Psoas muscle (tissue), 8 donors: Measurements from ENCODE around the gene TULP4. TPM values are rescaled to one million over a fixed set of nuclear protein-coding genes. Genes with fewer than 3 reads are reported as not detected.
A peak's percentile ranks its signal among the peaks of the same experiment; 100 is the strongest.

Experiments used
- ATAC-seq, 4 donors: fragments of 200-7000 bp; cut with Tn5 transposase; one replicate each; pipeline ENCODE4 v1.9.1; 2020; ENCODE audit warnings: moderate library complexity in 3 of 4, mild to moderate bottlenecking in 2 of 4
- DNase-seq, 2 donors: peaks; one replicate each; pipeline ENCODE4 v3.0.0-alpha.2; 2020
- H3K27ac ChIP-seq: fragments of 200-600 bp; one replicate; pipeline ENCODE4 v1.8.0; 2022
- H3K27me3 ChIP-seq, 3 donors: fragments of 200-600 bp in 1 of 3; one replicate each; pipeline versions ENCODE4 v1.6.1 to v1.8.0; 2013 to 2022; ENCODE audit warnings: low read length in 2 of 3, mild to moderate bottlenecking in 2 of 3, moderate library complexity in 1 of 3; ENCODE audit not compliant: insufficient read depth in 3 of 3
- H3K36me3 ChIP-seq, 2 donors: fragments of 200-600 bp in 1 of 2; one replicate each; pipeline versions ENCODE4 v1.6.1 to v1.8.0; 2013 to 2022; ENCODE audit warnings: low read depth in 1 of 2, mild to moderate bottlenecking in 1 of 2, moderate library complexity in 1 of 2; ENCODE audit not compliant: insufficient read depth in 1 of 2
- H3K4me1 ChIP-seq: fragments of 200-600 bp; one replicate; pipeline ENCODE4 v1.8.0; 2022
- H3K4me3 ChIP-seq: fragments of 200-600 bp; one replicate; pipeline ENCODE4 v1.8.0; 2022; ENCODE audit warnings: mild to moderate bottlenecking
- H3K9me3 ChIP-seq: fragments of 200-600 bp; one replicate; pipeline ENCODE4 v1.8.0; 2022
- CTCF ChIP-seq: fragments of 200-600 bp; IDR thresholded peaks from one replicate; pipeline ENCODE4 v1.8.0; 2022; ENCODE audit warnings: antibody characterized with exemption
- WGBS, 3 donors: extraction: QIAGEN DNeasy Blood & Tissue Kit; methylation state at CpG; one replicate each; pipeline versions ENCODE4 v1.1.6 to v1.1.7; 2013; 5-methylcytosine and 5-hydroxymethylcytosine counted together
- intact Hi-C, 2 donors: fragments of 100-400 bp; cut with DNase I; formaldehyde crosslinking; loops; one replicate each; pipeline versions ENCODE4 v1.11.0 to v1.14.2; 2022
- polyA plus RNA-seq, 3 donors: library from polyadenylated mRNA; stranded (reverse); fragments of 200-250 nt; gene quantifications; one replicate each; pipeline ENCODE4 v1.2.3, GENCODE V29; 2013
- total RNA-seq, 4 donors: library from RNA; stranded (reverse); fragmentation: NEBNext Ultra II Directional in 2 of 4; extraction: Animal tissue kit (Norgen Biotek cat#: 25700) in 2 of 4; gene quantifications; one replicate each; pipeline versions ENCODE4 v1.2.1 to v1.2.4, GENCODE V29; 2021 to 2023
- donor health status: healthy with polysubstance abuse.
- donor health status: DM: no; HTN: no; CAD: no; lungs with moderate emphysema.
- donor health status: Bipolar disorder and iron deficiency.
- donor health status: healthy.
- donor health status: DM: yes; HTN: yes; CAD: no.
- donor health status: DM: no; HTN: no; CAD: no.
- donor health status: DM: no; HTN: no; CAD: no.
- donor health status: DM: yes; HTN: yes; CAD: no.

The TULP4 gene
- total and polyA plus RNA-seq, 7 donors, result 2.2 to 103 (median 63.2) TPM

GRCh38 chr6:158437571-158437970 is 125.3 kb downstream of the TULP4 start:
- Histone ChIP-seq H3K9me3 (no peaks in the 10 kb centered on the region), H3K36me3 (peaks cover 0 to 5% of the 10 kb centered on the region in 2 donors), H3K4me3 (no peak overlapping the region), H3K27ac (no peak overlapping the region), H3K4me1 (no peaks in the 10 kb centered on the region), H3K27me3 (no peaks in the 10 kb centered on the region)
- DNase-seq (no peak), ATAC-seq (no peak)
- WGBS, 3 donors, result 94 to 96% (median 96%) methylated on average over 3 of the region's 3 CpGs
- intact Hi-C loops, result no loop called here
- TF ChIP-seq CTCF, result no peak

GRCh38 chr6:158438226-158438625 is 126.0 kb downstream of the TULP4 start:
- intact Hi-C loops, result no loop called here

GRCh38 chr6:158439255-158439654 is 127.0 kb downstream of the TULP4 start:
- ATAC-seq, result no peak
- Histone ChIP-seq H3K27ac (no peak overlapping the region), H3K36me3 (peaks cover 0 to 5% of the 10 kb centered on the region in 2 donors), H3K9me3 (no peaks in the 10 kb centered on the region), H3K4me1 (no peaks in the 10 kb centered on the region), H3K4me3 (no peak overlapping the region), H3K27me3 (no peaks in the 10 kb centered on the region)
- no peak for DNase-seq
- intact Hi-C loops, result no loop called here
- no peak for TF ChIP-seq CTCF

More at GRCh38 chr6:158438226-158438625, 126.0 kb downstream of the TULP4 start:
- ATAC-seq (no peak), DNase-seq (no peak)
- no peak overlapping the region for H3K4me3 ChIP-seq
- no peak overlapping the region for H3K27ac ChIP-seq
- H3K4me1 ChIP-seq, result no peaks in the 10 kb centered on the region
- peaks cover 0 to 5% of the 10 kb centered on the region in 2 donors for H3K36me3 ChIP-seq
- WGBS, 3 donors, result 94 to 95% (median 95%) methylated on average over 7 of the region's 7 CpGs
- TF ChIP-seq CTCF, result no peak
- no peaks in the 10 kb centered on the region for H3K9me3 ChIP-seq
- H3K27me3 ChIP-seq, result no peaks in the 10 kb centered on the region

GRCh38 chr6:158441716-158442215 is 129.5 kb downstream of the TULP4 start:
- Histone ChIP-seq H3K27ac (no peak overlapping the region), H3K4me3 (no peak overlapping the region), H3K36me3 (no peaks in the 10 kb centered on the region), H3K27me3 (no peaks in the 10 kb centered on the region), H3K4me1 (no peaks in the 10 kb centered on the region), H3K9me3 (no peaks in the 10 kb centered on the region)
- WGBS, 3 donors, result 35 to 52% (median 38%) methylated on average over 7 of the region's 7 CpGs
- DNase-seq, result peak in 1 of 2 donors; percentile 27
- ATAC-seq, result no peak
- no peak for TF ChIP-seq CTCF
- intact Hi-C loops, result no loop called here

GRCh38 chr6:158442306-158442705 is 130.0 kb downstream of the TULP4 start:
- intact Hi-C loops, result no loop called here
- no peaks in the 10 kb centered on the region for H3K9me3 ChIP-seq
- no peaks in the 10 kb centered on the region for H3K27me3 ChIP-seq
- no peak for TF ChIP-seq CTCF
- DNase-seq, result no peak
- ATAC-seq, result no peak
- H3K4me1 ChIP-seq, result no peaks in the 10 kb centered on the region
- no peaks in the 10 kb centered on the region for H3K36me3 ChIP-seq
- WGBS, 3 donors, result 85 to 96% (median 93%) methylated on average over 4 of the region's 4 CpGs
- H3K4me3 ChIP-seq, result no peak overlapping the region
- no peak overlapping the region for H3K27ac ChIP-seq
